ENCODE data around the gene XXYLT1. TPM values are rescaled to one million over a fixed set of nuclear protein-coding genes. Genes with fewer than 3 reads are reported as not detected.

Gene XXYLT1
- total and polyA plus RNA-seq, 10 of the 15 experiments (the other 5 are each of a cell fraction or from before 2014, with no cell fraction given) = 1.2 to 14.2 (median 9.3) TPM

DNA sequence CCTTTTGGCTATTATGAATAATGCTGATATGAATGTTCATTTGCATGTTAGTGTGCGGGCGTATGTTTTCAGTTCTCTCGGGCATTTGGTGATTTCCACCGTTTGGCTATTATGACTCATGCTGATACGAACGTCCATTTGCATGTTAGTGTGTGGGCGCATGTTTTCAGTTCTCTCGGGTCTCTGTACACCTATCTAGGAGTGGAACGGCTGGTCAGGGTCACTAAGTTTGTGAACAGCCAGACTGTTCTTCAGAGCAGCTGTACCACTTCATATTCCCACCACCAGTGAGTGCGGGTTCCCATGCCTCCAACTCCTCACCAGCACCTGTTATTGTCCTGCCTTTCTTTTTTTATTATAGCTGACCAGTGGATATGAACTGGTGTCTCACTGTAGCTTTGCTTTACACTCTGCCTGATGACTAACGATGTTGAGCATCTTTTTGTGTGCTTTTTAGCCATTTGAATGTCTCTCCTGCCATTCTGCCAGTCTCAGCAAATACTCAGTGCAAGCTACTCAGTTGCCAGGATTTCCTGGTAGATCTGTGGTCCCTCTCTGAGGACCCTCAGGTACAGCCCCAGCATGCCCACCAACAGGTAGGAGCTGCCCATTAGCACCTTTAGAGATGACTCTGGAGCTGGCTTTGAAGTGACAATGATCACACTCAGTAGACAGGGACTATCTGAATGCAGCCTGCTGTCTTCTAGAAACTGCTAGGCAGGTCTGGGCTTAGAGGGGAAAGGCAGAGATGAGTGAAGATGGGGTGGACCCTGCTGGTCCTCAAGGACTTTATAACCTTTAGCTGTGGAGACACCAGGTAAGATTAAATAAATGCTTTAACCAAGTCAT, 141.1 kb downstream of the XXYLT1 start (continued):
- TF ChIP-seq, protein P1, sequence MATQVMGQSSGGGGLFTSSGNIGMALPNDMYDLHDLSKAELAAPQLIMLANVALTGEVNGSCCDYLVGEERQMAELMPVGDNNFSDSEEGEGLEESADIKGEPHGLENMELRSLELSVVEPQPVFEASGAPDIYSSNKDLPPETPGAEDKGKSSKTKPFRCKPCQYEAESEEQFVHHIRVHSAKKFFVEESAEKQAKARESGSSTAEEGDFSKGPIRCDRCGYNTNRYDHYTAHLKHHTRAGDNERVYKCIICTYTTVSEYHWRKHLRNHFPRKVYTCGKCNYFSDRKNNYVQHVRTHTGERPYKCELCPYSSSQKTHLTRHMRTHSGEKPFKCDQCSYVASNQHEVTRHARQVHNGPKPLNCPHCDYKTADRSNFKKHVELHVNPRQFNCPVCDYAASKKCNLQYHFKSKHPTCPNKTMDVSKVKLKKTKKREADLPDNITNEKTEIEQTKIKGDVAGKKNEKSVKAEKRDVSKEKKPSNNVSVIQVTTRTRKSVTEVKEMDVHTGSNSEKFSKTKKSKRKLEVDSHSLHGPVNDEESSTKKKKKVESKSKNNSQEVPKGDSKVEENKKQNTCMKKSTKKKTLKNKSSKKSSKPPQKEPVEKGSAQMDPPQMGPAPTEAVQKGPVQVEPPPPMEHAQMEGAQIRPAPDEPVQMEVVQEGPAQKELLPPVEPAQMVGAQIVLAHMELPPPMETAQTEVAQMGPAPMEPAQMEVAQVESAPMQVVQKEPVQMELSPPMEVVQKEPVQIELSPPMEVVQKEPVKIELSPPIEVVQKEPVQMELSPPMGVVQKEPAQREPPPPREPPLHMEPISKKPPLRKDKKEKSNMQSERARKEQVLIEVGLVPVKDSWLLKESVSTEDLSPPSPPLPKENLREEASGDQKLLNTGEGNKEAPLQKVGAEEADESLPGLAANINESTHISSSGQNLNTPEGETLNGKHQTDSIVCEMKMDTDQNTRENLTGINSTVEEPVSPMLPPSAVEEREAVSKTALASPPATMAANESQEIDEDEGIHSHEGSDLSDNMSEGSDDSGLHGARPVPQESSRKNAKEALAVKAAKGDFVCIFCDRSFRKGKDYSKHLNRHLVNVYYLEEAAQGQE (IDR thresholded peaks at IDR 0.05; ENCODE audit: low read depth, low read length) = no peak
- TF ChIP-seq ATF2 (IDR thresholded peaks at IDR 0.05; ENCODE audit: low read length) (peak; percentile 100), SMC3 (IDR thresholded peaks at IDR 0.05; ENCODE audit: borderline replicate concordance, low read length) (peak; percentile 12; the same call in 1 of the 2 replicates), KLF5 (IDR thresholded peaks at IDR 0.05; ENCODE audit: partially characterized antibody) (peak; percentile 42), SP1 (IDR thresholded peaks at IDR 0.05; ENCODE audit: low read depth, low read length) (peak; percentile 87), MEF2A (IDR thresholded peaks at IDR 0.05; ENCODE audit: insufficient read depth, low read depth, low read length) (peak; percentile 88), ETV6 (conservative IDR thresholded peaks at IDR 0.05 in 1 of 2, IDR thresholded peaks at IDR 0.05 in 1 of 2; ENCODE audit: borderline replicate concordance in 1 of 2, low read depth in 1 of 2) (peak in 1 of 2 experiments; percentile 55; a peak in 1 of 4 replicates), BHLHE40 (IDR thresholded peaks at IDR 0.05; ENCODE audit: borderline replicate concordance in 1 of 2, low read depth in 2 of 2, low read length in 1 of 2) (peak; percentile 79), TBL1XR1 (IDR thresholded peaks at IDR 0.05; ENCODE audit: low read depth, low read length) (peak; percentile 94), RELB (IDR thresholded peaks at IDR 0.05; ENCODE audit: low read depth) (peak; percentile 100), MLLT1 (IDR thresholded peaks at IDR 0.05) (peak; percentile 20; the same call in 1 of the 2 replicates), ZNF274 (IDR thresholded peaks at IDR 0.05; ENCODE audit: insufficient read depth, insufficient read length) (no peak), SPI1 (IDR thresholded peaks at IDR 0.05; ENCODE audit: borderline replicate concordance, insufficient read depth, low read depth, low read length) (peak; percentile 73), YY1 (IDR thresholded peaks at IDR 0.05; ENCODE audit: low read depth, low read length) (no peak; the same call in 1 of the 2 replicates), NR2C2 (IDR thresholded peaks at IDR 0.05; ENCODE audit: borderline replicate concordance, control insufficient read depth, insufficient read length, low read depth) (no peak), TCF12 (IDR thresholded peaks at IDR 0.05; ENCODE audit: low read depth, low read length) (peak; percentile 98)
- TF ChIP-seq, protein P2, sequence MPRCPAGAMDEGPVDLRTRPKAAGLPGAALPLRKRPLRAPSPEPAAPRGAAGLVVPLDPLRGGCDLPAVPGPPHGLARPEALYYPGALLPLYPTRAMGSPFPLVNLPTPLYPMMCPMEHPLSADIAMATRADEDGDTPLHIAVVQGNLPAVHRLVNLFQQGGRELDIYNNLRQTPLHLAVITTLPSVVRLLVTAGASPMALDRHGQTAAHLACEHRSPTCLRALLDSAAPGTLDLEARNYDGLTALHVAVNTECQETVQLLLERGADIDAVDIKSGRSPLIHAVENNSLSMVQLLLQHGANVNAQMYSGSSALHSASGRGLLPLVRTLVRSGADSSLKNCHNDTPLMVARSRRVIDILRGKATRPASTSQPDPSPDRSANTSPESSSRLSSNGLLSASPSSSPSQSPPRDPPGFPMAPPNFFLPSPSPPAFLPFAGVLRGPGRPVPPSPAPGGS (IDR thresholded peaks at IDR 0.05; ENCODE audit: borderline replicate concordance, insufficient read depth, low read depth, low read length, poor library complexity, severe bottlenecking) = peak; percentile 99
